GM18951 (cell line): ENCODE data around the gene DCTN2.
A peak's percentile ranks its signal among the peaks of the same experiment; 100 is the strongest.

Experiments
- POLR2A ChIP-seq: IDR thresholded peaks from 4 replicates; pipeline ENCODE4 v1.6.1; 2011; ENCODE audit warnings: mild to moderate bottlenecking; ENCODE audit not compliant: insufficient read length, insufficient read depth; ENCODE audit errors: extremely low read depth
- in situ Hi-C: fragments of 300-500 bp; cut with MboI; formaldehyde crosslinking; loops from one replicate; pipeline ENCODE4 v1.12.0; 2022; ENCODE audit warnings: low sequenced_read_pairs, mixed read lengths, inconsistent platforms; ENCODE audit not compliant: unreplicated experiment

DCTN2 gene

GRCh38 chr12:57534250-57534649, 12.7 kb downstream of the DCTN2 start:
- in situ Hi-C loops = no loop called here
- no peak for TF ChIP-seq POLR2A

- TF ChIP-seq POLR2A = no peak
- in situ Hi-C loops = no loop called here
Observed at GRCh38 chr12:57533108-57533507, 13.9 kb downstream of the DCTN2 start.

- in situ Hi-C loops = no loop called here
- no peak for TF ChIP-seq POLR2A
Observed at GRCh38 chr12:57531836-57532235, 15.2 kb downstream of the DCTN2 start.

GRCh38 chr12:57530396-57531142, 16.4 kb downstream of the DCTN2 start:
- no peak for TF ChIP-seq POLR2A
- in situ Hi-C loops = no loop called here

GRCh38 chr12:57529831-57530230, 17.2 kb downstream of the DCTN2 start:
- in situ Hi-C loops = no loop called here

GRCh38 chr12:57528831-57529555, 18.0 kb downstream of the DCTN2 start:
- in situ Hi-C loops = no loop called here
- no peak for TF ChIP-seq POLR2A

More at GRCh38 chr12:57529831-57530230, 17.2 kb downstream of the DCTN2 start:
- TF ChIP-seq POLR2A = no peak

GRCh38 chr12:57528176-57528575, 18.8 kb downstream of the DCTN2 start:
- TF ChIP-seq POLR2A = peak; percentile 7
- in situ Hi-C loops = no loop called here

- no peak for TF ChIP-seq POLR2A
- in situ Hi-C loops = no loop called here
Observed at GRCh38 chr12:57527184-57527583, 19.8 kb downstream of the DCTN2 start.

GRCh38 chr12:57526477-57527126, 20.4 kb downstream of the DCTN2 start:
- in situ Hi-C loops = no loop called here
- no peak for TF ChIP-seq POLR2A

- in situ Hi-C loops = no loop called here
- TF ChIP-seq POLR2A = no peak
Observed at GRCh38 chr12:57525615-57526383, 21.2 kb downstream of the DCTN2 start.

- in situ Hi-C loops = no loop called here
- no peak for TF ChIP-seq POLR2A
Observed at GRCh38 chr12:57524814-57525614, 22.0 kb downstream of the DCTN2 start.
